WTC11 (cell line): Measurements from ENCODE around the gene SLC38A6. TPM values are rescaled to one million over a fixed set of nuclear protein-coding genes. Genes with fewer than 3 reads are reported as not detected.

Source experiments
- ATAC-seq: fragments of 200-7000 bp; cut with Tn5 transposase; 2 replicates; pipeline ENCODE4 v1.10.0; 2021; ENCODE audit warnings: mild to moderate bottlenecking, moderate library complexity
- CTCF ChIA-PET: fragments of 300-600 bp; sonication (Branson Sonifier 250); formaldehyde crosslinking; loops from one replicate; lab custom pipeline; 2021; ENCODE audit warnings: antibody characterized with exemption; lab: Charles Lee
- POLR2A ChIA-PET: fragments of 350-600 bp; sonication (Branson Sonifier 250); formaldehyde crosslinking; loops from one replicate; lab custom pipeline; 2021; ENCODE audit warnings: antibody characterized with exemption; lab: Charles Lee
- DNase-seq: peaks from one replicate; pipeline ENCODE4 v3.0.0; 2021; ENCODE audit warnings: low spot score
- H3K27ac Mint-ChIP-seq: 2 replicates; pipeline ENCODE4 v1.8.0; 2021; ENCODE audit warnings: mixed read lengths
- H3K27me3 Mint-ChIP-seq: 2 replicates; pipeline ENCODE4 v1.8.0; 2021; ENCODE audit warnings: low read depth, mild to moderate bottlenecking, moderate library complexity, mixed read lengths
- H3K36me3 Mint-ChIP-seq: 2 replicates; pipeline ENCODE4 v1.8.0; 2021; ENCODE audit warnings: mixed read lengths
- H3K4me1 Mint-ChIP-seq: 2 replicates; pipeline ENCODE4 v1.8.0; 2022; ENCODE audit warnings: mixed read lengths
- H3K4me3 Mint-ChIP-seq: 2 replicates; pipeline ENCODE4 v1.8.0; 2021; ENCODE audit warnings: mild to moderate bottlenecking, moderate library complexity, mixed read lengths
- H3K9me3 Mint-ChIP-seq: 2 replicates; pipeline ENCODE4 v1.8.0; 2021; ENCODE audit warnings: mixed read lengths
- CBFB ChIP-seq: sonication (generic); formaldehyde crosslinking; IDR thresholded peaks from 2 replicates; pipeline ENCODE4 v1.8.1; 2022; ENCODE audit warnings: mild to moderate bottlenecking, low read depth, missing genetic modification reagents
- ESRRA ChIP-seq: sonication (generic); formaldehyde crosslinking; IDR thresholded peaks from 2 replicates; pipeline ENCODE4 v1.8.1; 2022; ENCODE audit warnings: mild to moderate bottlenecking, missing genetic modification reagents, borderline replicate concordance
- FOXJ3 ChIP-seq: sonication (generic); formaldehyde crosslinking; IDR thresholded peaks from 2 replicates; pipeline ENCODE4 v1.9.0; 2021; ENCODE audit warnings: missing genetic modification reagents, mild to moderate bottlenecking, borderline replicate concordance
- GTF2I ChIP-seq: fragments of 250-450 bp; sonication (Bioruptor Pico); conservative IDR thresholded peaks from 2 replicates; pipeline ENCODE4 v1.4.0; 2021; ENCODE audit warnings: mild to moderate bottlenecking
- KAT7 ChIP-seq: sonication (generic); formaldehyde crosslinking; IDR thresholded peaks from 2 replicates; pipeline ENCODE4 v1.8.1; 2023; ENCODE audit warnings: missing genetic modification reagents, mild to moderate bottlenecking, borderline replicate concordance
- NR1H2 ChIP-seq: sonication (generic); formaldehyde crosslinking; IDR thresholded peaks from 2 replicates; pipeline ENCODE4 v1.9.0; 2021; ENCODE audit warnings: mild to moderate bottlenecking, moderate library complexity, missing genetic modification reagents
- OVOL2 ChIP-seq: fragments of 250-450 bp; sonication (Bioruptor Pico); IDR thresholded peaks from 2 replicates; pipeline ENCODE4 v1.9.0; 2021; ENCODE audit warnings: mild to moderate bottlenecking, borderline replicate concordance
- SP1 ChIP-seq: sonication (generic); formaldehyde crosslinking; conservative IDR thresholded peaks from 2 replicates; pipeline ENCODE4 v1.8.1; 2022; ENCODE audit warnings: missing genetic modification reagents
- TEAD1 ChIP-seq: sonication (generic); formaldehyde crosslinking; IDR thresholded peaks from 2 replicates; pipeline ENCODE4 v1.8.0; 2022; ENCODE audit warnings: mild to moderate bottlenecking, missing genetic modification reagents
- ZNF317 ChIP-seq: sonication (generic); formaldehyde crosslinking; IDR thresholded peaks from 2 replicates; pipeline ENCODE4 v1.8.1; 2023; ENCODE audit warnings: low read depth, mild to moderate bottlenecking, moderate library complexity, missing genetic modification reagents, borderline replicate concordance
- ZNF396 ChIP-seq: fragments of 250-450 bp; sonication (Bioruptor Pico); IDR thresholded peaks from 2 replicates; pipeline ENCODE4 v1.8.0; 2021; ENCODE audit warnings: mild to moderate bottlenecking, moderate library complexity, borderline replicate concordance
- ZNF416 ChIP-seq: fragments of 250-450 bp; sonication (Bioruptor Pico); IDR thresholded peaks from 2 replicates; pipeline ENCODE4 v1.9.0; 2021; ENCODE audit warnings: mild to moderate bottlenecking, inconsistent platforms
- total RNA-seq: library from RNA; stranded (reverse); gene quantifications from 3 replicates; pipeline ENCODE4 v1.2.3, GENCODE V29; 2021
- TF ChIP-seq, protein P1 (sequence below): fragments of 250-450 bp; sonication (Bioruptor Pico); IDR thresholded peaks from 2 replicates; pipeline ENCODE4 v1.9.0; 2021; ENCODE audit warnings: mild to moderate bottlenecking, borderline replicate concordance
- TF ChIP-seq, protein P2 (sequence below): sonication (generic); formaldehyde crosslinking; IDR thresholded peaks from 2 replicates; pipeline ENCODE4 v1.8.1; 2023; ENCODE audit warnings: mild to moderate bottlenecking, missing genetic modification reagents, moderate library complexity
- TF ChIP-seq, protein P3 (sequence below): sonication (generic); formaldehyde crosslinking; IDR thresholded peaks from 2 replicates; pipeline ENCODE4 v1.8.0; 2022; ENCODE audit warnings: mild to moderate bottlenecking, missing genetic modification reagents
- TF ChIP-seq, protein P4 (sequence below): sonication (generic); formaldehyde crosslinking; IDR thresholded peaks from 2 replicates; pipeline ENCODE4 v1.8.1; 2023; ENCODE audit warnings: mild to moderate bottlenecking, missing genetic modification reagents, moderate library complexity
- TF ChIP-seq, protein P5 (sequence below): fragments of 250-450 bp; sonication (Bioruptor Pico); IDR thresholded peaks from 2 replicates; pipeline ENCODE4 v1.9.0; 2021; ENCODE audit warnings: mild to moderate bottlenecking

The SLC38A6 gene
- total RNA-seq, 1 experiment from 2014 or later = 8.7 TPM

DNA sequence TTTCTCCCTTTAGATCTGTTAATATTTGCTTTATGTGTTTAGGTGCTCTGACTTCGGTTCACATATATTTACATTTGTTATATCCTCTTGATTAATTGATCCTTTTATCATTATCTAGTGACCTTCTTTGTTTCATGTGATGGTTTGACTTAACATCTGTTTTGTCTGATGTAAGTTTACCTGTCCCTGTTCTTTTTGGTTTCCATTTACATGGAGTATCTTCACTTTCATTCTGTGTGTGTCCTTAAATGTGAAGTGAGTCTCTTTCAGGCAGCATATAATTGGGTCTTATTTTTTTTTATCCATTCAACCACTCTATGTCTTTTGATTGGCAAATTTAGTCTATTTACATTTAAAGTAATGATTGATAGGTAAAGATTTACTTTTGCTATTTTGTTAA is 24.4 kb upstream of the SLC38A6 start (continued):
- no peak for TF ChIP-seq NR1H2 (CRISPR knock-in tag)

DNA sequence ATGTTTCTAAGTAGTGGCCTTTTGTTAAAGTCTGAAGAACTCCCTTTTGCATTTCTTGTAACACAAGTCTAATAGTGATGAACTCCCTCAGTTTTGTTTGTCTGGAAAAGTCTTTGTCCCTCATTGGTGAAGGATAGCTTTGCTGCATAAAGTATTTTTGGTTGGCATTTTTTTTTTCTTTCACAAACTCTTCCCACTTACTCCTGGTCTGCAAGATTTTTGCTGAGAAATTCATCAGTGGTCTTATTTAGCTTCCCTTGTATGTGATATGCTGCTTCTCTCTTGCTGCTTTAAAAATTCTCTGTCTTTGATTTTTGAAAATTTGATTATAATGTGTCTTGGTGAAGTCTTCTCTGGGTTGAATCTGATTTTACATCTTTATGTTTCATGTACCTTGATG is 22.9 kb upstream of the SLC38A6 start:
- ChIA-PET CTCF (no interaction called here), POLR2A (no interaction called here)
- no peaks in the 10 kb centered on the region for H3K4me1 Mint-ChIP-seq
- DNase-seq (no peak), ATAC-seq (no peak)
- H3K36me3 Mint-ChIP-seq = peaks cover 45% of the 10 kb centered on the region
- TF ChIP-seq TEAD1 (no peak), GTF2I (CRISPR knock-in tag) (no peak), SP1 (no peak), ESRRA (CRISPR knock-in tag) (no peak), OVOL2 (CRISPR knock-in tag) (no peak)
- TF ChIP-seq, protein P1, sequence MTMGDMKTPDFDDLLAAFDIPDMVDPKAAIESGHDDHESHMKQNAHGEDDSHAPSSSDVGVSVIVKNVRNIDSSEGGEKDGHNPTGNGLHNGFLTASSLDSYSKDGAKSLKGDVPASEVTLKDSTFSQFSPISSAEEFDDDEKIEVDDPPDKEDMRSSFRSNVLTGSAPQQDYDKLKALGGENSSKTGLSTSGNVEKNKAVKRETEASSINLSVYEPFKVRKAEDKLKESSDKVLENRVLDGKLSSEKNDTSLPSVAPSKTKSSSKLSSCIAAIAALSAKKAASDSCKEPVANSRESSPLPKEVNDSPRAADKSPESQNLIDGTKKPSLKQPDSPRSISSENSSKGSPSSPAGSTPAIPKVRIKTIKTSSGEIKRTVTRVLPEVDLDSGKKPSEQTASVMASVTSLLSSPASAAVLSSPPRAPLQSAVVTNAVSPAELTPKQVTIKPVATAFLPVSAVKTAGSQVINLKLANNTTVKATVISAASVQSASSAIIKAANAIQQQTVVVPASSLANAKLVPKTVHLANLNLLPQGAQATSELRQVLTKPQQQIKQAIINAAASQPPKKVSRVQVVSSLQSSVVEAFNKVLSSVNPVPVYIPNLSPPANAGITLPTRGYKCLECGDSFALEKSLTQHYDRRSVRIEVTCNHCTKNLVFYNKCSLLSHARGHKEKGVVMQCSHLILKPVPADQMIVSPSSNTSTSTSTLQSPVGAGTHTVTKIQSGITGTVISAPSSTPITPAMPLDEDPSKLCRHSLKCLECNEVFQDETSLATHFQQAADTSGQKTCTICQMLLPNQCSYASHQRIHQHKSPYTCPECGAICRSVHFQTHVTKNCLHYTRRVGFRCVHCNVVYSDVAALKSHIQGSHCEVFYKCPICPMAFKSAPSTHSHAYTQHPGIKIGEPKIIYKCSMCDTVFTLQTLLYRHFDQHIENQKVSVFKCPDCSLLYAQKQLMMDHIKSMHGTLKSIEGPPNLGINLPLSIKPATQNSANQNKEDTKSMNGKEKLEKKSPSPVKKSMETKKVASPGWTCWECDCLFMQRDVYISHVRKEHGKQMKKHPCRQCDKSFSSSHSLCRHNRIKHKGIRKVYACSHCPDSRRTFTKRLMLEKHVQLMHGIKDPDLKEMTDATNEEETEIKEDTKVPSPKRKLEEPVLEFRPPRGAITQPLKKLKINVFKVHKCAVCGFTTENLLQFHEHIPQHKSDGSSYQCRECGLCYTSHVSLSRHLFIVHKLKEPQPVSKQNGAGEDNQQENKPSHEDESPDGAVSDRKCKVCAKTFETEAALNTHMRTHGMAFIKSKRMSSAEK (CRISPR knock-in tag) = no peak
- TF ChIP-seq, protein P2, sequence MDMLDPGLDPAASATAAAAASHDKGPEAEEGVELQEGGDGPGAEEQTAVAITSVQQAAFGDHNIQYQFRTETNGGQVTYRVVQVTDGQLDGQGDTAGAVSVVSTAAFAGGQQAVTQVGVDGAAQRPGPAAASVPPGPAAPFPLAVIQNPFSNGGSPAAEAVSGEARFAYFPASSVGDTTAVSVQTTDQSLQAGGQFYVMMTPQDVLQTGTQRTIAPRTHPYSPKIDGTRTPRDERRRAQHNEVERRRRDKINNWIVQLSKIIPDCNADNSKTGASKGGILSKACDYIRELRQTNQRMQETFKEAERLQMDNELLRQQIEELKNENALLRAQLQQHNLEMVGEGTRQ (CRISPR knock-in tag) = no peak
- TF ChIP-seq, protein P3, sequence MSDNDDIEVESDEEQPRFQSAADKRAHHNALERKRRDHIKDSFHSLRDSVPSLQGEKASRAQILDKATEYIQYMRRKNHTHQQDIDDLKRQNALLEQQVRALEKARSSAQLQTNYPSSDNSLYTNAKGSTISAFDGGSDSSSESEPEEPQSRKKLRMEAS (CRISPR knock-in tag) = no peak
- H3K4me3 Mint-ChIP-seq = no peak overlapping the region
- H3K9me3 Mint-ChIP-seq = peaks cover 34% of the 10 kb centered on the region
- no peaks in the 10 kb centered on the region for H3K27me3 Mint-ChIP-seq
- no peak overlapping the region for H3K27ac Mint-ChIP-seq

DNA sequence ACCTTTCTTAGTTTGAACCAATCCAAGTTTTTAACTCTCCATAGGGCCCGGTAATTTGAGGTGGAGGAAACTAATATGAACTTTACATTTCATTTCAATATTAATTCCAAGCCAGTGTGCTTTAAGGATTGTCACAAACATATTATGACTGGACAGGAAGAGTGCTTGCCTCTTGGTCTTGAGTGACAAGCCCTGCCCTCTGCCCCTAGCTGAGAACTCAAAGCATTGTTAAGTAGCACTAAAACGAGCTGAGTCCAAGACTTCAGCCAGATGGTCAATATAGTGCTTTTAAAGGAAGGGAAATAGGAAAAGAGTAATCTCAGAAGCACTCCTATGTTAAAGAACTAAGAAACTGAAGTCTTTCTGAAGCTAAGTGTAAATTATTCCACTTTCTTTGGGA is 17.3 kb upstream of the SLC38A6 start:
- ATAC-seq (peak; percentile 30; the same call in 1 of the 2 replicates), DNase-seq (no peak)
- CTCF ChIA-PET = no interaction called here
- H3K9me3 Mint-ChIP-seq = peaks cover 7% of the 10 kb centered on the region; the same call in 1 of the 2 replicates
- H3K27ac Mint-ChIP-seq = no peak overlapping the region
- H3K36me3 Mint-ChIP-seq = peaks cover 6% of the 10 kb centered on the region
- no peak for TF ChIP-seq ZNF416
- no peak for TF ChIP-seq FOXJ3 (CRISPR knock-in tag)
- TF ChIP-seq, protein P4, sequence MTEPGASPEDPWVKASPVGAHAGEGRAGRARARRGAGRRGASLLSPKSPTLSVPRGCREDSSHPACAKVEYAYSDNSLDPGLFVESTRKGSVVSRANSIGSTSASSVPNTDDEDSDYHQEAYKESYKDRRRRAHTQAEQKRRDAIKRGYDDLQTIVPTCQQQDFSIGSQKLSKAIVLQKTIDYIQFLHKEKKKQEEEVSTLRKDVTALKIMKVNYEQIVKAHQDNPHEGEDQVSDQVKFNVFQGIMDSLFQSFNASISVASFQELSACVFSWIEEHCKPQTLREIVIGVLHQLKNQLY (CRISPR knock-in tag) = no peak
- TF ChIP-seq ZNF396 (CRISPR knock-in tag) = no peak
- TF ChIP-seq KAT7 (CRISPR knock-in tag) = no peak
- no peak for TF ChIP-seq TEAD1
- TF ChIP-seq ZNF317 = no peak
- TF ChIP-seq, protein P5, sequence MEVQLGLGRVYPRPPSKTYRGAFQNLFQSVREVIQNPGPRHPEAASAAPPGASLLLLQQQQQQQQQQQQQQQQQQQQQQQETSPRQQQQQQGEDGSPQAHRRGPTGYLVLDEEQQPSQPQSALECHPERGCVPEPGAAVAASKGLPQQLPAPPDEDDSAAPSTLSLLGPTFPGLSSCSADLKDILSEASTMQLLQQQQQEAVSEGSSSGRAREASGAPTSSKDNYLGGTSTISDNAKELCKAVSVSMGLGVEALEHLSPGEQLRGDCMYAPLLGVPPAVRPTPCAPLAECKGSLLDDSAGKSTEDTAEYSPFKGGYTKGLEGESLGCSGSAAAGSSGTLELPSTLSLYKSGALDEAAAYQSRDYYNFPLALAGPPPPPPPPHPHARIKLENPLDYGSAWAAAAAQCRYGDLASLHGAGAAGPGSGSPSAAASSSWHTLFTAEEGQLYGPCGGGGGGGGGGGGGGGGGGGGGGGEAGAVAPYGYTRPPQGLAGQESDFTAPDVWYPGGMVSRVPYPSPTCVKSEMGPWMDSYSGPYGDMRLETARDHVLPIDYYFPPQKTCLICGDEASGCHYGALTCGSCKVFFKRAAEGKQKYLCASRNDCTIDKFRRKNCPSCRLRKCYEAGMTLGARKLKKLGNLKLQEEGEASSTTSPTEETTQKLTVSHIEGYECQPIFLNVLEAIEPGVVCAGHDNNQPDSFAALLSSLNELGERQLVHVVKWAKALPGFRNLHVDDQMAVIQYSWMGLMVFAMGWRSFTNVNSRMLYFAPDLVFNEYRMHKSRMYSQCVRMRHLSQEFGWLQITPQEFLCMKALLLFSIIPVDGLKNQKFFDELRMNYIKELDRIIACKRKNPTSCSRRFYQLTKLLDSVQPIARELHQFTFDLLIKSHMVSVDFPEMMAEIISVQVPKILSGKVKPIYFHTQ (CRISPR knock-in tag) = no peak
- no peak for TF ChIP-seq CBFB
- TF ChIP-seq, all 79 proteins: peak for 0
- Mint-ChIP-seq H3K4me3 (no peak overlapping the region), H3K27me3 (no peaks in the 10 kb centered on the region), H3K4me1 (peaks cover 7% of the 10 kb centered on the region)
- POLR2A ChIA-PET = no interaction called here
